ENCODE results near the gene OSBPL9.
"Not testable (repeated sequence)": the region's sequence is repeated elsewhere in the genome, so short reads cannot be mapped to it uniquely, and the experiment has no call there.

The OSBPL9 gene

GRCh38 chr1:51666478-51666877, 49.6 kb downstream of the OSBPL9 start:
- no peak for DNase-seq (ENCODE audit: low read depth)

- no peak for DNase-seq (ENCODE audit: low read depth)
These were observed 50.7 kb downstream of the OSBPL9 start for GRCh38 chr1:51667561-51667960.

GRCh38 chr1:51669272-51669671, 52.4 kb downstream of the OSBPL9 start:
- DNase-seq (ENCODE audit: low read depth), result no peak

GRCh38 chr1:51669816-51670215, 52.9 kb downstream of the OSBPL9 start:
- no peak for DNase-seq (ENCODE audit: low read depth)

- no peak for DNase-seq (ENCODE audit: low read depth)
These were observed 54.8 kb downstream of the OSBPL9 start for GRCh38 chr1:51671527-51672325.

GRCh38 chr1:51673279-51673678, 56.4 kb downstream of the OSBPL9 start:
- DNase-seq (ENCODE audit: low read depth), result no peak

- no peak for DNase-seq (ENCODE audit: low read depth)
These were observed 58.4 kb downstream of the OSBPL9 start for GRCh38 chr1:51675177-51675780.

- no peak for DNase-seq (ENCODE audit: low read depth)
These were observed 62.5 kb downstream of the OSBPL9 start for GRCh38 chr1:51679435-51679834.

- DNase-seq (ENCODE audit: low read depth), result no peak
These were observed 67.9 kb downstream of the OSBPL9 start for GRCh38 chr1:51684776-51685175.

- DNase-seq (ENCODE audit: low read depth), result no peak
These were observed 69.6 kb downstream of the OSBPL9 start for GRCh38 chr1:51686450-51686849.

- no peak for DNase-seq (ENCODE audit: low read depth)
These were observed 72.2 kb downstream of the OSBPL9 start for GRCh38 chr1:51689075-51689440.

GRCh38 chr1:51689643-51690042, 72.8 kb downstream of the OSBPL9 start:
- no peak for DNase-seq (ENCODE audit: low read depth)

GRCh38 chr1:51690285-51690961, 73.5 kb downstream of the OSBPL9 start:
- DNase-seq (ENCODE audit: low read depth), result no peak

- DNase-seq (ENCODE audit: low read depth), result no peak
These were observed 75.0 kb downstream of the OSBPL9 start for GRCh38 chr1:51691920-51692319.

GRCh38 chr1:51693419-51694155, 76.7 kb downstream of the OSBPL9 start:
- no peak for DNase-seq (ENCODE audit: low read depth)

GRCh38 chr1:51697166-51697565, 80.3 kb downstream of the OSBPL9 start:
- DNase-seq (ENCODE audit: low read depth), result no peak

GRCh38 chr1:51699391-51699790, 82.5 kb downstream of the OSBPL9 start:
- no peak for DNase-seq (ENCODE audit: low read depth)

GRCh38 chr1:51701782-51702181, 84.9 kb downstream of the OSBPL9 start:
- DNase-seq (ENCODE audit: low read depth), result not testable (repeated sequence)

GRCh38 chr1:51702220-51702619, 85.3 kb downstream of the OSBPL9 start:
- not testable (repeated sequence) for DNase-seq (ENCODE audit: low read depth)

GRCh38 chr1:51705035-51705434, 88.1 kb downstream of the OSBPL9 start:
- no peak for DNase-seq (ENCODE audit: low read depth)

GRCh38 chr1:51708911-51709760, 92.2 kb downstream of the OSBPL9 start:
- DNase-seq (ENCODE audit: low read depth), result no peak

- no peak for DNase-seq (ENCODE audit: low read depth)
These were observed 93.1 kb downstream of the OSBPL9 start for GRCh38 chr1:51709951-51710350.
